Chondrocyte (in vitro differentiated cells): Measurements from ENCODE around the gene SPAG9. TPM values are rescaled to one million over a fixed set of nuclear protein-coding genes. Genes with fewer than 3 reads are reported as not detected.
A peak's percentile ranks its signal among the peaks of the same experiment; 100 is the strongest.

Experiments used
- DNase-seq: peaks from one replicate; pipeline ENCODE4 v3.0.0; 2021; ENCODE audit warnings: mixed read lengths, low spot score
- H3K27ac Mint-ChIP-seq: one replicate; pipeline ENCODE4 v1.8.0; 2021; ENCODE audit warnings: mild to moderate bottlenecking, moderate library complexity, mixed read lengths; ENCODE audit not compliant: unreplicated experiment
- H3K27me3 Mint-ChIP-seq: 2 replicates; pipeline ENCODE4 v1.8.0; 2021; ENCODE audit warnings: low read depth, mixed read lengths
- H3K36me3 Mint-ChIP-seq: 2 replicates; pipeline ENCODE4 v1.8.0; 2021; ENCODE audit warnings: low read depth, mixed read lengths
- H3K4me1 Mint-ChIP-seq: 2 replicates; pipeline ENCODE4 v1.8.0; 2021; ENCODE audit warnings: low read depth, mild to moderate bottlenecking, mixed read lengths
- H3K4me3 Mint-ChIP-seq: one replicate; pipeline ENCODE4 v1.8.0; 2021; ENCODE audit warnings: mild to moderate bottlenecking, moderate library complexity, mixed read lengths; ENCODE audit not compliant: unreplicated experiment
- H3K9me3 Mint-ChIP-seq: 2 replicates; pipeline ENCODE4 v1.8.0; 2021; ENCODE audit warnings: low read depth, mixed read lengths
- total RNA-seq: library from RNA; stranded (reverse); gene quantifications from 3 replicates; pipeline ENCODE4 v1.2.1, GENCODE V29; 2021
- TF ChIP-seq, protein P1 (sequence below): fragments of 200-600 bp; sonication (generic); IDR thresholded peaks from 2 replicates; pipeline ENCODE4 v1.5.0; 2021; ENCODE audit warnings: antibody characterized with exemption, mild to moderate bottlenecking, moderate library complexity

SPAG9 gene
- total RNA-seq, 1 donor from 2014 or later, result 92.7 TPM

DNA sequence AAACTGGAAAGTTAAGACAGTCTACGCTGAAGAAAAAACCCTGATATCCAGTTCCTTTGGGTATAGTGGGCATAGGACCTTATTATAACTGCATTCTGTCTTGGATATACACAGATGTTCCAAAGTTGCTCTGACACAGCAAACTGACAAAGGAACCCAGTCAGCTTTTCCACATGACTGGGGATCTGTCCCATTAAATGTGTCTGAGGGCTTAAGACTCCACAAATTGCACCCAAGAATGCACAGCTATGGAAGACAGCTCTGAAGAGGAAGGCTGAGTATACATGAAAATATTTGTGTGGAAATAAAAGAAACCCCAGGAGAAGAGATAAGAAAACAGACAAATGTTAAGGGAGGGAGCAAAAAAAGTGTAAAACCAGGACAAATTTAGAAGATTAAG lies 114.1 kb downstream of the SPAG9 start:
- H3K27ac Mint-ChIP-seq, result peak overlapping the region; percentile 56
- H3K36me3 Mint-ChIP-seq, result peaks cover 13% of the 10 kb centered on the region
- TF ChIP-seq, protein P1, sequence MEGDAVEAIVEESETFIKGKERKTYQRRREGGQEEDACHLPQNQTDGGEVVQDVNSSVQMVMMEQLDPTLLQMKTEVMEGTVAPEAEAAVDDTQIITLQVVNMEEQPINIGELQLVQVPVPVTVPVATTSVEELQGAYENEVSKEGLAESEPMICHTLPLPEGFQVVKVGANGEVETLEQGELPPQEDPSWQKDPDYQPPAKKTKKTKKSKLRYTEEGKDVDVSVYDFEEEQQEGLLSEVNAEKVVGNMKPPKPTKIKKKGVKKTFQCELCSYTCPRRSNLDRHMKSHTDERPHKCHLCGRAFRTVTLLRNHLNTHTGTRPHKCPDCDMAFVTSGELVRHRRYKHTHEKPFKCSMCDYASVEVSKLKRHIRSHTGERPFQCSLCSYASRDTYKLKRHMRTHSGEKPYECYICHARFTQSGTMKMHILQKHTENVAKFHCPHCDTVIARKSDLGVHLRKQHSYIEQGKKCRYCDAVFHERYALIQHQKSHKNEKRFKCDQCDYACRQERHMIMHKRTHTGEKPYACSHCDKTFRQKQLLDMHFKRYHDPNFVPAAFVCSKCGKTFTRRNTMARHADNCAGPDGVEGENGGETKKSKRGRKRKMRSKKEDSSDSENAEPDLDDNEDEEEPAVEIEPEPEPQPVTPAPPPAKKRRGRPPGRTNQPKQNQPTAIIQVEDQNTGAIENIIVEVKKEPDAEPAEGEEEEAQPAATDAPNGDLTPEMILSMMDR, result no peak
- H3K4me3 Mint-ChIP-seq, result no peak overlapping the region
- H3K9me3 Mint-ChIP-seq, result no peaks in the 10 kb centered on the region
- H3K4me1 Mint-ChIP-seq, result peaks cover 5% of the 10 kb centered on the region
- no peaks in the 10 kb centered on the region for H3K27me3 Mint-ChIP-seq
- DNase-seq, result no peak

DNA sequence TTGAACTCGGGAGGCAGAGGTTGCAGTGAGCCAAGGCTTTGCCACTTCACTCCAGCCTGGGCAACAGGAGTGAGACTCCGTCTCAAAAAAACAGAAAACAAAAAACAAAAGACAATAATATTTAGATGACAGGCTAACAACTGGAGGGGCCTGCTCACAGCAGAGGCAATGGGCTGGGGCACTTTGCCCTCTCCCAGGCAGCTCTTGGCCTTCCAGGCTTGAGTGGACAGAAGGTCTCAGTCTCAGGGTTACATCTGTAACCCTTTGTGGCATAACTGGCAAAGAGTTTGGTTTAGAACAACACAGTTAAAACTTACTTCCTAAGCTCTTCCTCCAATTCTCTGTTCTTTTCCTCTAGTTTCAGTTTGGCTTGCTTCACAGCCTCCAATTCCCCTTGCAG lies 114.9 kb downstream of the SPAG9 start:
- H3K4me1 Mint-ChIP-seq, result peaks cover 8% of the 10 kb centered on the region
- H3K4me3 Mint-ChIP-seq, result no peak overlapping the region
- H3K27me3 Mint-ChIP-seq, result no peaks in the 10 kb centered on the region
- H3K27ac Mint-ChIP-seq, result peak overlapping the region; percentile 5
- no peak for DNase-seq
- H3K36me3 Mint-ChIP-seq, result peaks cover 14% of the 10 kb centered on the region
- TF ChIP-seq, protein P1, result no peak
- H3K9me3 Mint-ChIP-seq, result no peaks in the 10 kb centered on the region

DNA sequence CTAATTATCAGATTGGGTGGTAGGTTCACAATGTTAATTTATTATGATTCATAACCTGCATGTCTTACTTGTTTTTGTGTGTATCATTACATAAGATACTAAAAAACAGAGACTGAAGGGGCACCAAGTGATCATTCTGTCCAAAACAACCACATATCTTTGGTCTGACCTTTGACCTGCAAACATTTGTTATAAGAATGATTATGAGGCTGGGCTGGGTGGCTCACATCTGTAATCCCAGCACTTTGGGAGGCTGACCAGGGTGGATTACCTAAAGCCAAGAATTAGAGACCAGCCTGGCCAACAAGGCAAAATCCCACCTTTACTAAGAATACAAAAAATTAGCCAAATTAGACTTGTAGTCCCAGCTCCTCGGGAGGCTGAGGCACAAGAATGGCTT lies 116.4 kb downstream of the SPAG9 start:
- H3K9me3 Mint-ChIP-seq, result no peaks in the 10 kb centered on the region
- peaks cover 8% of the 10 kb centered on the region for H3K4me1 Mint-ChIP-seq
- H3K4me3 Mint-ChIP-seq, result no peak overlapping the region
- H3K27ac Mint-ChIP-seq, result no peak overlapping the region
- no peak for DNase-seq
- peaks cover 13% of the 10 kb centered on the region for H3K36me3 Mint-ChIP-seq
- H3K27me3 Mint-ChIP-seq, result no peaks in the 10 kb centered on the region
- TF ChIP-seq, protein P1, result no peak

DNA sequence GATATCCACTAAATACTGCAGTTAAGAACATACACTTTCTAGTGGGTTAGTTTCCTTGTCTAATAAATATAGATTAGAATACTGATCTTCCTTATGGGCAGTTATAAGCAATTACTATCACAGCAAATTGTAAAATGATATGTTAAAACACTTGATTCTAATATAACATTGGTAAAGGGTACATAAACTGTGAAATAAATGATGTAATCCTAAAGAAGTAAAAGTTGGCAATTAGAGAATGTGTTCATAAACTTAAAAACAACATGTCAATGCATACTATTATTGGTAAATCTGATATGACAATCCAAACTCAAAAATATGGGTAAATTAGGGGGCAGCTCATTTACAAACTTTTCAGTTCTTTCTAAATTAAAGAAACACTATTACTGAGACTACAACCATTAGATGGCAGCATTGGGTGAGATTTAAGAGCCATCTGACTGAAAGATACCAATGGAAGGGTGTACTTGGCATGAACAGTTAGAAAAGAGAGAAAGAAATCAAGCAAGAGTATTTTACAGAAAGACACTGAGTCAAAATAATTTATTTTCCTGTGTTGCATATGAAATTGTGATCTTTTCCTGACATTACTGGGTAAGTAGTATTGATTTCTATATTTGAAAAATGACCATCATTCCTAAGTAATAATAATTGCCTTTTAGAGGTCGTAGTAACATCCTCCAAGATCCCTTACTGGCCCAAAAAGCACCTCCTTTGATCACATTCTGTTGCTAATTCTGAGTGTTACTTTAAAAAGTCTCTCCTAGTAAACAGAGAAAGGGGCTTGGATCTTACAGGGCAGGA lies 119.6 kb downstream of the SPAG9 start:
- Mint-ChIP-seq H3K4me3 (no peak overlapping the region), H3K4me1 (peaks cover 3% of the 10 kb centered on the region), H3K27ac (peak overlapping the region; percentile 60), H3K36me3 (peaks cover 15% of the 10 kb centered on the region), H3K27me3 (no peaks in the 10 kb centered on the region), H3K9me3 (no peaks in the 10 kb centered on the region)
- DNase-seq, result no peak
- TF ChIP-seq, protein P1, result peak; percentile 91

DNA sequence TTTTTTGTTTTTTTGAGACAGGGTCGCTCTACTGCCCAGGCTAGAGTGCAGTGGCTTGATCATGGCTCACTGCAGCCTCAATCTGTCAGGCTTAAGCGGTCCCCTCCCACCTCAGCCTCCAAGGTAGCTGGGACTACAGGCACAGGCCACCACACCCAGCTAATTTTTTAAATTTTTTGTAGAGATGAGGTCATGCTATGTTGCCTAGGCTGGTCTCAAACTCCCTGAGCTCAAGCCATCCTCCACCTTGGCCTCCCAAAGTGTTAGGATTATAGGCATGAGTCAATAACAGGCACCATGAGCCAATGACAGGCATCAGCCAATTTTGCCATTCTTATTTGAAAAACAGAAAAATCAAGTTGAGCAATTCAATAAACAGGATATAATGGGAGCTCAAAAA lies 125.0 kb downstream of the SPAG9 start:
- no peak for DNase-seq
- no peak overlapping the region for H3K27ac Mint-ChIP-seq
- H3K27me3 Mint-ChIP-seq, result no peaks in the 10 kb centered on the region
- H3K36me3 Mint-ChIP-seq, result peaks cover 29% of the 10 kb centered on the region
- no peak overlapping the region for H3K4me3 Mint-ChIP-seq
- H3K9me3 Mint-ChIP-seq, result no peaks in the 10 kb centered on the region
- TF ChIP-seq, protein P1, result no peak
- H3K4me1 Mint-ChIP-seq, result no peaks in the 10 kb centered on the region
